HL-60 (cell line): ENCODE measurements around the gene TRNP1.

Experiments
- DNase-seq, 2 experiments: peaks; one replicate each; pipeline ENCODE4 v3.0.0-alpha.2; 2010 to 2020; ENCODE audit warnings: low read depth in 1 of 2, low spot score in 1 of 2
- H3K27ac ChIP-seq: fragments of 250-450 bp; sonication (Bioruptor Pico); replicated peaks from 2 replicates; pipeline ENCODE4 v1.5.1; 2020; ENCODE audit warnings: mild to moderate bottlenecking, moderate library complexity
- H3K27me3 ChIP-seq: fragments of 250-450 bp; sonication (Bioruptor Pico); 2 replicates; pipeline ENCODE4 v1.5.1; 2021; ENCODE audit warnings: mild to moderate bottlenecking, moderate library complexity; ENCODE audit not compliant: insufficient read depth, poor library complexity, severe bottlenecking
- H3K4me3 ChIP-seq: replicated peaks from 2 replicates; pipeline ENCODE4 v1.5.1; 2011; ENCODE audit warnings: mild to moderate bottlenecking, control low read depth, low read length; ENCODE audit not compliant: insufficient read depth
- GABPA ChIP-seq: IDR thresholded peaks from 2 replicates; pipeline ENCODE4 v1.6.1; 2012; ENCODE audit warnings: low read depth
- POLR2AphosphoS5 ChIP-seq: IDR thresholded peaks from 2 replicates; pipeline ENCODE4 v1.6.1; 2012; ENCODE audit warnings: low read depth
- REST ChIP-seq: IDR thresholded peaks from 2 replicates; pipeline ENCODE4 v1.6.1; 2012; ENCODE audit warnings: low read depth; ENCODE audit not compliant: insufficient replicate concordance
- SPI1 ChIP-seq: IDR thresholded peaks from 2 replicates; pipeline ENCODE4 v1.6.1; 2012; ENCODE audit warnings: low read depth, mild to moderate bottlenecking, borderline replicate concordance
- TF ChIP-seq, protein P1 (sequence below): IDR thresholded peaks from one replicate; pipeline ENCODE4 v1.5.1; 2011; ENCODE audit warnings: low read length, control low read depth, inconsistent platforms; ENCODE audit not compliant: insufficient read depth

The TRNP1 gene

DNA sequence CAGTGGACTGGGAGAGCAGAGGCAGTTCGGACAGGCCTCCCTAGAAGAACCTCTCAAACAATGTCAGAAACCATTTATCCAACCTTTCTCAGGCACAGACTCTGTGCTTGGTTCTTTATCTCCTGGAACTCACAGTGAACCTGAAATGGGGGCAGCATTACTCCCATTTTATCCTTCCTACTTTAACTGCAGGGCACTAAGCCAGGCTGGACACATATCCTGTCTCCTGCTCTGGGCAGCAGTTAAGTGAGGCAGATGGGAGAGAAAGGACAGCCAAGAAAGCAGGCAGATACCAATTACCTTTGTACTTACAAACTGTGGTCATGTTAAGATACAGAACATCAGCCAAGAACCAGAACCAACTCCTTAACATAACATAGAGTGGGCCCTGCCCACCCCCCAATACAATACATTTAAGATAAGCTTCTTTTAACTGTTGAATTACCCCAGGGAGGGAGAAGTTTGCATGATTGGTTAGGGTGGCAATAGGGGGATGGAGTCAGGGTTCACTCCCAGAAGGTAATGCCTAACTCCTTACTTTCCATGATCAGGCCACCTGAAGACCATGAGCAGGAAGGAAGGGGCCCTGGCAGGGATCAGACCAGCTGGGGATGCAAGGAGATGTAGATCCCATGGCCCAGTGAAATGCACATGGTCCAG, 44.1 kb upstream of the TRNP1 start:
- DNase-seq: no peak
- Histone ChIP-seq H3K27me3 (no peaks in the 10 kb centered on the region), H3K4me3 (no peak overlapping the region), H3K27ac (no peak overlapping the region)
- TF ChIP-seq POLR2AphosphoS5: no peak
- no peak for TF ChIP-seq SPI1
- no peak for TF ChIP-seq GABPA
- TF ChIP-seq REST: no peak
- TF ChIP-seq, protein P1, sequence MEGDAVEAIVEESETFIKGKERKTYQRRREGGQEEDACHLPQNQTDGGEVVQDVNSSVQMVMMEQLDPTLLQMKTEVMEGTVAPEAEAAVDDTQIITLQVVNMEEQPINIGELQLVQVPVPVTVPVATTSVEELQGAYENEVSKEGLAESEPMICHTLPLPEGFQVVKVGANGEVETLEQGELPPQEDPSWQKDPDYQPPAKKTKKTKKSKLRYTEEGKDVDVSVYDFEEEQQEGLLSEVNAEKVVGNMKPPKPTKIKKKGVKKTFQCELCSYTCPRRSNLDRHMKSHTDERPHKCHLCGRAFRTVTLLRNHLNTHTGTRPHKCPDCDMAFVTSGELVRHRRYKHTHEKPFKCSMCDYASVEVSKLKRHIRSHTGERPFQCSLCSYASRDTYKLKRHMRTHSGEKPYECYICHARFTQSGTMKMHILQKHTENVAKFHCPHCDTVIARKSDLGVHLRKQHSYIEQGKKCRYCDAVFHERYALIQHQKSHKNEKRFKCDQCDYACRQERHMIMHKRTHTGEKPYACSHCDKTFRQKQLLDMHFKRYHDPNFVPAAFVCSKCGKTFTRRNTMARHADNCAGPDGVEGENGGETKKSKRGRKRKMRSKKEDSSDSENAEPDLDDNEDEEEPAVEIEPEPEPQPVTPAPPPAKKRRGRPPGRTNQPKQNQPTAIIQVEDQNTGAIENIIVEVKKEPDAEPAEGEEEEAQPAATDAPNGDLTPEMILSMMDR: no peak

GRCh38 chr1:26949926-26950319, 43.6 kb upstream of the TRNP1 start:
- DNase-seq: no peak
- Histone ChIP-seq H3K4me3 (no peak overlapping the region), H3K27ac (no peak overlapping the region), H3K27me3 (no peaks in the 10 kb centered on the region)
- TF ChIP-seq GABPA (no peak), SPI1 (no peak), REST (no peak), POLR2AphosphoS5 (no peak)
- TF ChIP-seq, protein P1: no peak

- H3K27ac ChIP-seq: no peak overlapping the region
- H3K4me3 ChIP-seq: no peak overlapping the region
- H3K27me3 ChIP-seq: no peaks in the 10 kb centered on the region
- TF ChIP-seq, protein P1: no peak
- TF ChIP-seq REST (no peak), GABPA (no peak), SPI1 (no peak), POLR2AphosphoS5 (no peak)
- no peak for DNase-seq
Observed at GRCh38 chr1:26950602-26951001, 42.9 kb upstream of the TRNP1 start.
